Measurements from ENCODE around the gene AFF3. TPM values are rescaled to one million over a fixed set of nuclear protein-coding genes. Genes with fewer than 3 reads are reported as not detected.

The AFF3 gene
- total and polyA plus RNA-seq, 7 experiments from 2014 or later = 3.0 to 24.1 (median 19.8) TPM

- no peak for ATAC-seq
- Histone ChIP-seq H3K36me3 (ENCODE audit: control insufficient read depth in 2 of 3, insufficient read depth in 3 of 3, low read length in 3 of 3) (no peaks in the 10 kb centered on the region), H3K9me3 (ENCODE audit: control insufficient read depth in 2 of 3, low read length in 3 of 3) (no peaks in the 10 kb centered on the region), H3K27me3 (ENCODE audit: control insufficient read depth in 2 of 2, insufficient read depth in 2 of 2, low read length in 2 of 2) (no peaks in the 10 kb centered on the region), H3K4me1 (ENCODE audit: control insufficient read depth in 2 of 2, insufficient read depth in 2 of 2, low read length in 2 of 2) (no peaks in the 10 kb centered on the region), H3K4me3 (ENCODE audit: low read length) (no peak overlapping the region), H3K27ac (ENCODE audit: low read depth, low read length) (no peak overlapping the region)
- DNase-seq = no peak
- H3K27me3 Mint-ChIP-seq = no peaks in the 10 kb centered on the region
- peaks cover 0 to 2% (median 0%) of the 10 kb centered on the region in 11 donors for H3K9me3 Mint-ChIP-seq
- no peak overlapping the region for H3K4me3 Mint-ChIP-seq
- CTCF ChIA-PET = no interaction called here
- intact Hi-C loops (cut with micrococcal nuclease) = no loop called here
- peaks cover 0 to 9% (median 0%) of the 10 kb centered on the region in 7 donors for H3K4me1 Mint-ChIP-seq
- H3K36me3 Mint-ChIP-seq = peaks cover 0 to 10% (median 4%) of the 10 kb centered on the region in 5 donors
- H3K27ac Mint-ChIP-seq = no peak overlapping the region
- POLR2A ChIA-PET = no interaction called here
These were observed 181.0 kb downstream of the AFF3 start for GRCh38 chr2:99961196-99961913.

- Histone ChIP-seq H3K9me3 (ENCODE audit: control insufficient read depth in 2 of 3, low read length in 3 of 3) (no peaks in the 10 kb centered on the region), H3K27me3 (ENCODE audit: control insufficient read depth in 2 of 2, insufficient read depth in 2 of 2, low read length in 2 of 2) (no peaks in the 10 kb centered on the region), H3K27ac (ENCODE audit: low read depth, low read length) (no peak overlapping the region), H3K4me3 (ENCODE audit: low read length) (no peak overlapping the region), H3K4me1 (ENCODE audit: control insufficient read depth in 2 of 2, insufficient read depth in 2 of 2, low read length in 2 of 2) (no peaks in the 10 kb centered on the region), H3K36me3 (ENCODE audit: control insufficient read depth in 2 of 3, insufficient read depth in 3 of 3, low read length in 3 of 3) (no peaks in the 10 kb centered on the region)
- Mint-ChIP-seq H3K36me3 (peaks cover 0 to 13% (median 4%) of the 10 kb centered on the region in 5 donors), H3K9me3 (peaks cover 0 to 2% (median 0%) of the 10 kb centered on the region in 11 donors), H3K27me3 (no peaks in the 10 kb centered on the region), H3K4me1 (peaks cover 0 to 9% (median 0%) of the 10 kb centered on the region in 7 donors), H3K27ac (no peak overlapping the region), H3K4me3 (no peak overlapping the region)
- POLR2A ChIA-PET = no interaction called here
- intact Hi-C loops (cut with micrococcal nuclease) = no loop called here
- ATAC-seq (no peak), DNase-seq (no peak)
- CTCF ChIA-PET = no interaction called here
These were observed 181.6 kb downstream of the AFF3 start for GRCh38 chr2:99960790-99961189.

- Histone ChIP-seq H3K36me3 (ENCODE audit: control insufficient read depth in 2 of 3, insufficient read depth in 3 of 3, low read length in 3 of 3) (no peaks in the 10 kb centered on the region), H3K27ac (ENCODE audit: low read depth, low read length) (no peak overlapping the region), H3K4me1 (ENCODE audit: control insufficient read depth in 2 of 2, insufficient read depth in 2 of 2, low read length in 2 of 2) (no peaks in the 10 kb centered on the region), H3K27me3 (ENCODE audit: control insufficient read depth in 2 of 2, insufficient read depth in 2 of 2, low read length in 2 of 2) (no peaks in the 10 kb centered on the region), H3K9me3 (ENCODE audit: control insufficient read depth in 2 of 3, low read length in 3 of 3) (no peaks in the 10 kb centered on the region), H3K4me3 (ENCODE audit: low read length) (no peak overlapping the region)
- ChIA-PET POLR2A (no interaction called here), CTCF (no interaction called here)
- no peak for ATAC-seq
- Mint-ChIP-seq H3K4me1 (peaks cover 0 to 9% (median 0%) of the 10 kb centered on the region in 7 donors), H3K36me3 (peaks cover 0 to 12% (median 4%) of the 10 kb centered on the region in 5 donors), H3K9me3 (peaks cover 0 to 2% (median 0%) of the 10 kb centered on the region in 11 donors), H3K27me3 (no peaks in the 10 kb centered on the region), H3K27ac (no peak overlapping the region), H3K4me3 (no peak overlapping the region)
- DNase-seq = no peak
- intact Hi-C loops (cut with micrococcal nuclease) = no loop called here
These were observed 182.1 kb downstream of the AFF3 start for GRCh38 chr2:99960291-99960690.

- Histone ChIP-seq H3K27ac (ENCODE audit: low read depth, low read length) (no peak overlapping the region), H3K4me3 (ENCODE audit: low read length) (no peak overlapping the region), H3K9me3 (ENCODE audit: control insufficient read depth in 2 of 3, low read length in 3 of 3) (no peaks in the 10 kb centered on the region), H3K4me1 (ENCODE audit: control insufficient read depth in 2 of 2, insufficient read depth in 2 of 2, low read length in 2 of 2) (no peaks in the 10 kb centered on the region), H3K27me3 (ENCODE audit: control insufficient read depth in 2 of 2, insufficient read depth in 2 of 2, low read length in 2 of 2) (no peaks in the 10 kb centered on the region), H3K36me3 (ENCODE audit: control insufficient read depth in 2 of 3, insufficient read depth in 3 of 3, low read length in 3 of 3) (no peaks in the 10 kb centered on the region)
- no peak for DNase-seq
- intact Hi-C loops (cut with micrococcal nuclease) = no loop called here
- Mint-ChIP-seq H3K27ac (no peak overlapping the region), H3K9me3 (peaks cover 0 to 2% (median 0%) of the 10 kb centered on the region in 11 donors), H3K4me1 (peaks cover 0 to 9% (median 0%) of the 10 kb centered on the region in 7 donors), H3K4me3 (no peak overlapping the region), H3K36me3 (peaks cover 0 to 12% (median 4%) of the 10 kb centered on the region in 5 donors), H3K27me3 (no peaks in the 10 kb centered on the region)
- ChIA-PET POLR2A (no interaction called here), CTCF (no interaction called here)
- no peak for ATAC-seq
These were observed 183.0 kb downstream of the AFF3 start for GRCh38 chr2:99959261-99960014.

GRCh38 chr2:99957332-99958133 is 184.9 kb downstream of the AFF3 start:
- Histone ChIP-seq H3K9me3 (ENCODE audit: control insufficient read depth in 2 of 3, low read length in 3 of 3) (no peaks in the 10 kb centered on the region), H3K4me1 (ENCODE audit: control insufficient read depth in 2 of 2, insufficient read depth in 2 of 2, low read length in 2 of 2) (no peaks in the 10 kb centered on the region), H3K4me3 (ENCODE audit: low read length) (no peak overlapping the region), H3K27ac (ENCODE audit: low read depth, low read length) (no peak overlapping the region), H3K27me3 (ENCODE audit: control insufficient read depth in 2 of 2, insufficient read depth in 2 of 2, low read length in 2 of 2) (no peaks in the 10 kb centered on the region), H3K36me3 (ENCODE audit: control insufficient read depth in 2 of 3, insufficient read depth in 3 of 3, low read length in 3 of 3) (no peaks in the 10 kb centered on the region)
- no peak overlapping the region for H3K27ac Mint-ChIP-seq
- ChIA-PET POLR2A (no interaction called here), CTCF (no interaction called here)
- DNase-seq = no peak
- H3K9me3 Mint-ChIP-seq = peaks cover 0 to 2% (median 0%) of the 10 kb centered on the region in 11 donors
- no peak for ATAC-seq
- H3K36me3 Mint-ChIP-seq = peaks cover 0 to 19% (median 5%) of the 10 kb centered on the region in 5 donors
- H3K4me3 Mint-ChIP-seq = no peak overlapping the region
- intact Hi-C loops (cut with micrococcal nuclease) = no loop called here
- peaks cover 0 to 9% (median 0%) of the 10 kb centered on the region in 7 donors for H3K4me1 Mint-ChIP-seq
- H3K27me3 Mint-ChIP-seq = no peaks in the 10 kb centered on the region

- no peak overlapping the region for H3K27ac ChIP-seq (ENCODE audit: low read depth, low read length)
- no peaks in the 10 kb centered on the region for H3K9me3 ChIP-seq (ENCODE audit: control insufficient read depth in 2 of 3, low read length in 3 of 3)
- H3K4me1 ChIP-seq (ENCODE audit: control insufficient read depth in 2 of 2, insufficient read depth in 2 of 2, low read length in 2 of 2) = no peaks in the 10 kb centered on the region
- Mint-ChIP-seq H3K4me3 (no peak overlapping the region), H3K9me3 (peaks cover 0 to 1% (median 0%) of the 10 kb centered on the region in 11 donors), H3K27ac (no peak overlapping the region), H3K36me3 (peaks cover 0 to 23% (median 5%) of the 10 kb centered on the region in 5 donors), H3K4me1 (peaks cover 0 to 2% (median 0%) of the 10 kb centered on the region in 7 donors), H3K27me3 (no peaks in the 10 kb centered on the region)
- H3K4me3 ChIP-seq (ENCODE audit: low read length) = no peak overlapping the region
- ChIA-PET POLR2A (no interaction called here), CTCF (no interaction called here)
- no peaks in the 10 kb centered on the region for H3K27me3 ChIP-seq (ENCODE audit: control insufficient read depth in 2 of 2, insufficient read depth in 2 of 2, low read length in 2 of 2)
- DNase-seq = no peak
- H3K36me3 ChIP-seq (ENCODE audit: control insufficient read depth in 2 of 3, insufficient read depth in 3 of 3, low read length in 3 of 3) = no peaks in the 10 kb centered on the region
- intact Hi-C loops (cut with micrococcal nuclease) = no loop called here
- ATAC-seq = no peak
These were observed 186.0 kb downstream of the AFF3 start for GRCh38 chr2:99956232-99957030.
